Right lobe of liver (tissue), 4 donors: Measurements from ENCODE around the gene HLA-DRB1.

ENCODE experiments used
- CTCF ChIP-seq, 4 donors: fragments of 200-600 bp in 3 of 4; fragments of 450-650 bp in 1 of 4; IDR thresholded peaks; one replicate each; pipeline versions ENCODE4 v1.5.1 to v1.8.0; 2016 to 2022; ENCODE audit warnings: antibody characterized with exemption in 4 of 4, mild to moderate bottlenecking in 2 of 4
- POLR2A ChIP-seq: fragments of 450-650 bp; IDR thresholded peaks from one replicate; pipeline ENCODE4 v1.6.1; 2017; ENCODE audit warnings: antibody characterized with exemption, mild to moderate bottlenecking
- donor health status: DM: no; HTN: no; CAD: no.
- donor health status: DM: no; HTN: no; CAD: no.
- donor health status: DM: no; HTN: yes; CAD: no.

- TF ChIP-seq CTCF (IDR thresholded peaks at IDR 0.05) (no peak), POLR2A (no peak)
Observed at GRCh38 chr6:32565511-32565910, 24.1 kb downstream of the HLA-DRB1 start.
